Erythroblast (primary cell): ENCODE data around the gene HOXD11.

Experiments used
- DNase-seq, 2 experiments: peaks; one replicate each; lab custom pipeline; 2025; lab: John Stamatoyannopoulos, UW
- GATA1 ChIP-seq: IDR thresholded peaks from 2 replicates; pipeline ENCODE4 v1.6.1; 2011; ENCODE audit warnings: low read depth, mild to moderate bottlenecking, control low read depth, low read length, moderate library complexity
- POLR2A ChIP-seq: IDR thresholded peaks from 2 replicates; pipeline ENCODE4 v1.6.1; 2011; ENCODE audit warnings: mild to moderate bottlenecking, low read length

Gene HOXD11

DNA sequence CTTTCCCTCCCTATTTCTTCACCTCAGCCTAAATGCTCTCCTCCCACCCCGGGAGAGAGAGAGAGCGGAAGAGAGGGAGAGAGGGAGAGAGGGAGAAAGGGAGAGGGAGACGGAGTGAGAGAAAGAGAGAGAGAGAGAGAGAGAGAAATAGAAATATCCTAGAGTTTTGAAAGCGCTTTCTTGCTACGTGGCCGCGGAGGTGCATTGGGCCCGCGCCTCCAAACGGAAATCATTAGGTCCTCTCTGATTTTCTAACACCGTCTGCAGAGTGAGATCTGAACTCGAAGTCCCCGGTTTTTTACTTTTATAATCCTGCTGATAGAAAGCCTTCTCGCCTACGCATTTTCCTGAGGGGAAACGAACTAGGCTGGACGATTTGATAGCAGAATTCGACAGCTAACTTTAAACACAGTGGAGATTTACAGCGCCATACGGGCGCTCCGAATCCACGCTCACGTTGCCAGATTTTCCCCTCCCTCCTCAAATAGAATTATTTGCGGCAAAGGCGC lies 22.4 kb upstream of the HOXD11 start:
- DNase-seq: no peak
- TF ChIP-seq POLR2A: no peak
- no peak for TF ChIP-seq GATA1

GRCh38 chr2:176085120-176085788 lies 21.8 kb upstream of the HOXD11 start:
- no peak for TF ChIP-seq GATA1
- TF ChIP-seq POLR2A: no peak
- DNase-seq: no peak

GRCh38 chr2:176085861-176086771 lies 21.0 kb upstream of the HOXD11 start:
- no peak for TF ChIP-seq GATA1
- no peak for TF ChIP-seq POLR2A
- peak; percentile 42 to 66 for DNase-seq

DNA sequence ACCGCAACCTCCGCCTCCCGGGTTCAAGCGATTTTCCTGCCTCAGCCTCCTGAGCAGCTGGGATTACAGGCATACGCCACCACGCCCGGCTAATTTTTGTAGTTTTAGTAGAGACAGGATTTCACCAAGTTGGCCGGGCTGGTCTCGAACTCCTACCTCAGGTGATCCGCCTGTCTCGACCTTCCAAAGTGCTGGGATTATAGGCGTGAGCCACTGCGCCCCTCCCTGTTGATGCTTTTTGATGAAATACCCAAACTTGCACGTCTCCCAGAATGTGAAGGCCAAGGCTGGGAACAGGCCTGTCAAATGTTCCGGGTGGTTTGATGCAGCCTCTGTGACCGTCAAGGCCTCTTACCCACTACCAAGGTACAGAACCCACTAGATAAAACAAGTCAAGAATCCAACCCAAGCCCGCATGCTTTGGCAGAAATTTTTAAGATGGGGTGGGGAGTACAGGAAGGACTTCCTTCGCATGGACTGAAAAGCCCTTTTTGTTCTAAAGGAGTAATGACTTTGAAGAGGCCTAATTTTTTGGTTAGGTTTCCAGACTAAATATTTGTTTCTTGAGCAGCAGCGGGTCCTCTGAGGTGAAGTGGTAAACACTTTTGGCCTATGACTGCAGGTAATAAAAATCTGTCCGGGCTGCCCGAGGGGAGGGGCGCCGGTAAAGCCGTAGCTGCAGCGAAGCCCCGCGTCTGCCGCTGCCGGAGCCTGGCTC lies 19.6 kb upstream of the HOXD11 start:
- TF ChIP-seq POLR2A: no peak
- no peak for TF ChIP-seq GATA1
- no peak for DNase-seq

DNA sequence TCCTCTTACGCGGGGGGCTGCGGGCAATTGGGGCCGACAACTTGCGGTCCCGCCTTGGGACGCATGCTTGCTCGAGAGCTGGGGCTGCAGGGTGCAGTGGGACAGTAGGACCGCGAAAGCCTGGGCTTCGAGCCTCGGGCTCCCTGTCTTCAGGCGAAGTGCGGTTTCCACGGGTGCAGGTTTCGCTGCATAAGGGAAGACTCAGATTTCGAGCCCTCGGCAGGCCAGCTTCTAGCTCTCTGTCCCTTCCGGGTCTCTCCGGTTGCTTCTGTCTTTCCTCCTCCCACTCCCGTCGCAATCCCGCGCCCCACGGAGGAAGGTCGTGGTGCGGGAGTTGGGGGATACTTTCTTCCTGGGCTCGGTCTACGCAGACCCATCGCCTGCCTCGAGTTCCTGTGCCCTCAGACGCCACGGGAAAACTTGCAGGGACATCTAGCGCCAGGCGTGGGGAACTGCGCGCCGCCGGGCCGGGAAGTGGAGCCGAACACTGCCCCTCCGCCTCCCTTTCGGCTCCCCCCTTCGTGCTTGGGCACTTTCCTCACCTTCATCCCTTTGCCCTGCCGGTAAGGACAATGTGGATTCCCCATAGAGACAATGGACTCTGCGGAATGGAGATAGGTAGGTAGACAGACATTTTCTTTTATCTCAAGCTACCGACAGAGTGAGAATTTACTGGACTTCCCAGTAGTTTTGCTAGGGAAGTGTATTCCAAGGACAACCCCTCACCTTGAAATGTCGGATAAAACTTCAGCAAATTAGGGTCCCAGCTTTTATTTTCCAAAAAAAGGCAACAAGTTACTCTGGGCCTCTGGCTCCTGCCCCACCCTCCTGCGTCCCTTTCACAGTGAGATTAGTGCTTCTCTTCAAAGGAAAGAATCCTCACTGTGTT lies 18.8 kb upstream of the HOXD11 start:
- TF ChIP-seq POLR2A (no peak), GATA1 (no peak)
- DNase-seq: peak; percentile 28 to 56

- DNase-seq: no peak
- TF ChIP-seq POLR2A (no peak), GATA1 (no peak)
Observed at GRCh38 chr2:176088937-176089842, 17.9 kb upstream of the HOXD11 start.

- no peak for DNase-seq
- TF ChIP-seq GATA1 (no peak), POLR2A (no peak)
Observed at GRCh38 chr2:176089843-176090395, 17.2 kb upstream of the HOXD11 start.

DNA sequence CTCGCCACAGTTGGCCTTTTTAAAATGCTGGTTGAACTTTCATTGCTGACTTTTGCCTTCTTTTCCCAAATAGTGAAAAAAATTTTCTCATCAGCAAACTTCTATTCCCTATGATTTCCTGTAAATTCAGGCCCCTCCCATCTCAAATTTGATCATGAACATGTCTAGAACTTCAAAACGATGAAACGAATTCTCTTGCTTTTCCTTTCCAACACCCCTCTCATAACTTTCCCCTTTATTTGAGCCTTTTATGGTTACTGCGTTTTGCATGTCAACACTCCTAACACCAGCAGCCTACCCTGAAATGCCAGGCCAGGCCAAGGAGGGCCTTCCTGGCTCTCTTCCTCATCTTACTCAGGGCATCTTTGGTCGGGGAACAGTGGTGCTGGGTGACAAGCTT lies 16.2 kb upstream of the HOXD11 start:
- DNase-seq: no peak
- no peak for TF ChIP-seq GATA1
- no peak for TF ChIP-seq POLR2A

- TF ChIP-seq POLR2A (no peak), GATA1 (no peak)
- no peak for DNase-seq
Observed at GRCh38 chr2:176091329-176092258, 15.5 kb upstream of the HOXD11 start.

GRCh38 chr2:176092270-176093144 lies 14.6 kb upstream of the HOXD11 start, which contains the start of gene HOXD13:
HOXD13 (plus strand) TSS chr2:176092721; CDS start chr2:176092891, 170 bp downstream.
- DNase-seq: peak in 1 of 2 experiments; percentile 10
- TF ChIP-seq GATA1: no peak
- no peak for TF ChIP-seq POLR2A
